ENCODE measurements around the gene PTPRG. TPM values are rescaled to one million over a fixed set of nuclear protein-coding genes. Genes with fewer than 3 reads are reported as not detected.

PTPRG gene
- total RNA-seq, 2 experiments from 2014 or later: 0.03 to 0.05 TPM

- intact Hi-C loops (cut with DNase I, micrococcal nuclease): no loop called here
- POLR2A ChIA-PET: no interaction called here
- Mint-ChIP-seq H3K27ac (no peak overlapping the region), H3K4me3 (no peak overlapping the region), H3K36me3 (ENCODE audit: low read depth) (no peaks in the 10 kb centered on the region), H3K4me1 (ENCODE audit: low read depth) (no peaks in the 10 kb centered on the region), H3K27me3 (peaks cover 4% of the 10 kb centered on the region), H3K9me3 (peaks cover 1% of the 10 kb centered on the region)
- CTCF ChIA-PET: no interaction called here
- Histone ChIP-seq H3K27me3 (ENCODE audit: control insufficient read depth in 1 of 2, insufficient read depth in 2 of 2, low read length in 2 of 2) (no peaks in the 10 kb centered on the region), H3K36me3 (ENCODE audit: insufficient read depth, low read length) (no peaks in the 10 kb centered on the region), H3K4me1 (ENCODE audit: insufficient read depth, low read length) (no peaks in the 10 kb centered on the region), H3K4me3 (ENCODE audit: low read length) (no peak overlapping the region), H3K27ac (ENCODE audit: low read depth in 1 of 2, low read length in 2 of 2) (no peak overlapping the region), H3K9me3 (ENCODE audit: control insufficient read depth in 1 of 2, insufficient read depth in 1 of 2, low read length in 2 of 2) (no peaks in the 10 kb centered on the region)
- DNase-seq (no peak), ATAC-seq (ENCODE audit: poor library complexity) (no peak)
- TF ChIP-seq CTCF (IDR thresholded peaks at IDR 0.05): no peak
These were observed 593.2 kb downstream of the PTPRG start for GRCh38 chr3:62154457-62155148.

DNA sequence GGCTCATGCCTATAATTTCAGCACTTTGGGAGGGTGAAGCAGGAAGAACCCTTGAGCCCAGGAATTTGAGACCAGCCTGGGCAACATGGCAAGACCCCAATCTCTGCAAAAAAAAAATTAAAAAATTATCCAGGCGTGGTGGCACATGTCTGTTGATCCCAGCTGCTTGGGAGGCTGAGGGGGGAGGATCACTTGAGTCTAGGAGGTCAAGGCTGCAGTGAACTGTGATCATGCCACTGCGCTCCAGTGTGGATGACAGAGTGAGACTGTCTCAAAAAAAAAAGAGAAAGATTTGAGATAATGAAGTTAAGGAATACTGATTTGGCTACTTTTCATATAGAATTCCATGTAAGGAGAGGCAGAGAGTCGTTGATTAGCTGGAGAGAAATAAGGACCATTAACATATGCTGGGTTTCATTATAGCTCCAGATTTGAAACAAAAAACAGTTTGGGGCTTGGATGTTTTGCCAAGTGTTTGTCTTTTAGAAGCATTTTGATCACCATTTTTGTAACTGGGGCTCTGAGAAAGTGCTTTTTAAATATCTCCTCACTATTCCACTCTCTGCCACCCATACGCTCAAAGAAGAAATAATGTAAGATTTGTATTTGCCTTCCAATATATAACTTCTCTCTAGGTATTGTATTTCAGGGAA, 597.8 kb downstream of the PTPRG start:
- no peak overlapping the region for H3K27ac ChIP-seq (ENCODE audit: low read depth in 1 of 2, low read length in 2 of 2)
- no peaks in the 10 kb centered on the region for H3K36me3 ChIP-seq (ENCODE audit: insufficient read depth, low read length)
- intact Hi-C loops (cut with DNase I, micrococcal nuclease): no loop called here
- DNase-seq (no peak), ATAC-seq (ENCODE audit: poor library complexity) (no peak)
- Mint-ChIP-seq H3K4me1 (ENCODE audit: low read depth) (no peaks in the 10 kb centered on the region), H3K9me3 (peaks cover 1% of the 10 kb centered on the region), H3K27me3 (no peaks in the 10 kb centered on the region), H3K4me3 (no peak overlapping the region), H3K36me3 (ENCODE audit: low read depth) (no peaks in the 10 kb centered on the region), H3K27ac (no peak overlapping the region)
- no peaks in the 10 kb centered on the region for H3K4me1 ChIP-seq (ENCODE audit: insufficient read depth, low read length)
- TF ChIP-seq CTCF (IDR thresholded peaks at IDR 0.05): no peak
- ChIA-PET POLR2A (interaction anchor here (0.6 kb wide), 1 partner anchor 1897 kb away, joined by 3 read pairs; no protein-coding TSS in a partner anchor), CTCF (no interaction called here)
- no peak overlapping the region for H3K4me3 ChIP-seq (ENCODE audit: low read length)
- no peaks in the 10 kb centered on the region for H3K9me3 ChIP-seq (ENCODE audit: control insufficient read depth in 1 of 2, insufficient read depth in 1 of 2, low read length in 2 of 2)
- no peaks in the 10 kb centered on the region for H3K27me3 ChIP-seq (ENCODE audit: control insufficient read depth in 1 of 2, insufficient read depth in 2 of 2, low read length in 2 of 2)

- H3K27ac Mint-ChIP-seq: no peak overlapping the region
- H3K27ac ChIP-seq (ENCODE audit: low read depth in 1 of 2, low read length in 2 of 2): no peak overlapping the region
- no peaks in the 10 kb centered on the region for H3K36me3 ChIP-seq (ENCODE audit: insufficient read depth, low read length)
- H3K27me3 Mint-ChIP-seq: no peaks in the 10 kb centered on the region
- no peaks in the 10 kb centered on the region for H3K4me1 Mint-ChIP-seq (ENCODE audit: low read depth)
- no peaks in the 10 kb centered on the region for H3K9me3 ChIP-seq (ENCODE audit: control insufficient read depth in 1 of 2, insufficient read depth in 1 of 2, low read length in 2 of 2)
- ATAC-seq (ENCODE audit: poor library complexity) (no peak), DNase-seq (no peak)
- no peaks in the 10 kb centered on the region for H3K4me1 ChIP-seq (ENCODE audit: insufficient read depth, low read length)
- intact Hi-C loops (cut with DNase I, micrococcal nuclease): no loop called here
- H3K27me3 ChIP-seq (ENCODE audit: control insufficient read depth in 1 of 2, insufficient read depth in 2 of 2, low read length in 2 of 2): no peaks in the 10 kb centered on the region
- no peak overlapping the region for H3K4me3 ChIP-seq (ENCODE audit: low read length)
- peaks cover 1% of the 10 kb centered on the region for H3K9me3 Mint-ChIP-seq
- ChIA-PET POLR2A (no interaction called here), CTCF (no interaction called here)
- H3K36me3 Mint-ChIP-seq (ENCODE audit: low read depth): no peaks in the 10 kb centered on the region
- TF ChIP-seq CTCF (IDR thresholded peaks at IDR 0.05): no peak
- no peak overlapping the region for H3K4me3 Mint-ChIP-seq
These were observed 598.3 kb downstream of the PTPRG start for GRCh38 chr3:62159709-62160092.

All from CD4-positive, alpha-beta T cell (primary cell).